HUES64 (cell line): ENCODE data around the gene DHDDS.

Experiments used
- H3K27ac ChIP-seq: 2 replicates; pipeline ENCODE4 v1.7.0; 2013; ENCODE audit warnings: low read depth, low read length, inconsistent platforms
- H3K27me3 ChIP-seq: 2 replicates; pipeline ENCODE4 v1.6.1; 2013; ENCODE audit warnings: mild to moderate bottlenecking, low read length; ENCODE audit not compliant: insufficient read depth
- H3K36me3 ChIP-seq: 2 replicates; pipeline ENCODE4 v1.6.1; 2013; ENCODE audit warnings: mild to moderate bottlenecking, low read length; ENCODE audit not compliant: insufficient read depth
- H3K4me1 ChIP-seq: 2 replicates; pipeline ENCODE4 v1.6.1; 2013; ENCODE audit warnings: mild to moderate bottlenecking, low read length, moderate library complexity; ENCODE audit not compliant: insufficient read depth
- H3K4me3 ChIP-seq: 2 replicates; pipeline ENCODE4 v1.5.1; 2013; ENCODE audit warnings: mild to moderate bottlenecking, low read length, moderate library complexity
- H3K9ac ChIP-seq: 2 replicates; pipeline ENCODE4 v1.6.1; 2013; ENCODE audit warnings: mild to moderate bottlenecking, low read depth, low read length
- H3K9me3 ChIP-seq: 2 replicates; pipeline ENCODE4 v1.6.1; 2013; ENCODE audit warnings: low read depth, low read length; ENCODE audit not compliant: insufficient read depth
- WGBS: fragments of 150-250, 120-280 bp; methylation state at CpG from one replicate; pipeline ENCODE4 v1.1.7; 2013; ENCODE audit warnings: missing lambda C conversion rate; 5-methylcytosine and 5-hydroxymethylcytosine counted together

The DHDDS gene

DNA sequence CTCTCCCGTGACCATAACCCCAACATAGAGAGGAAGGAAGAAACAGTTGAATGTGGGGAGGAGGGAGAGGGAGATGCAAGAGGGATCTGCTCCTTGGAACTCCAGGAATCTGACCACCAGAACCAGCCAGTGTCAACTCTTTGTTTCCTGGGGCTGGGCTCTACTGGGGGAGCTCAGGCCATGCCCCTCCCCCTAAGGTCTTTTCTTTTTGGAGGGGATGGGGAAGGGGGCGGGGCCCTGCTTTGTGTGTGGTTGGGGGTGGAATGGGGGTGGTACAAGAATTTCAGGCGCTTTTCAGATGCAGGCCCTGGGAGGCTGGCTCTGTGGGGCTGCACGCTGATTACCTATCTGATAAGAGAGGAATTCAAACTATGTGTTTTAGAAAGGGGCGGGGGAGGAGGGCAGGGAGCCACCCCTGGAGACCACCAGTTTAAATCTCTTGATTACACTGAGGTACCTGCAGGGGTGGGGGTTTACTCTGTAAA is 13.2 kb upstream of the DHDDS start:
- Histone ChIP-seq H3K27me3 (no peaks in the 10 kb centered on the region), H3K36me3 (peaks cover 79% of the 10 kb centered on the region), H3K27ac (peak overlapping the region; percentile 96), H3K4me1 (peaks cover 77% of the 10 kb centered on the region), H3K4me3 (peak overlapping the region; percentile 39), H3K9me3 (no peaks in the 10 kb centered on the region), H3K9ac (peak overlapping the region; percentile 82)
- WGBS: 2% methylated on average over 4 of the region's 5 CpGs

DNA sequence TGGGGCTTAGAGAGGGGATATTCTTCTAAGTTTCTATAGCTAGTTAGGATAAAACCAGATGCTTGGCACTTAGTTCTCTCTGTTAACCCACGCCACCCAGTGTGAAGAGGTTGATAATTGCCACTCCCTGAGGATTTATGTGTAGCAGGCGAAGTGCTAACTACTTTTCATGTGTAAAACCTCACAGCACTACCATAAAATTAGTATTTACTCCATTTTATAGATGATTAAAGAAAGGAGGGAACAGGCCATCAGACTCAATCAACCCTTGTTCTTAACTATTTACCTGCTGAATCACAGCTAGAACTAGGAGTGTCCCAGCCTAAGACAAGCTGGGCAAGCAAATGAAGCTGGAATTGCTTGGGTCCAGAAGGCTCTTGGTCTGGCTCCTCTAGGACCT is 12.6 kb upstream of the DHDDS start:
- H3K4me1 ChIP-seq: peaks cover 71% of the 10 kb centered on the region
- H3K9me3 ChIP-seq: no peaks in the 10 kb centered on the region
- 61% methylated on average over 2 of the region's 2 CpGs for WGBS
- peak overlapping the region; percentile 38 for H3K4me3 ChIP-seq
- no peaks in the 10 kb centered on the region for H3K27me3 ChIP-seq
- H3K9ac ChIP-seq: peak overlapping the region; percentile 65
- peak overlapping the region; percentile 91 for H3K27ac ChIP-seq
- H3K36me3 ChIP-seq: peaks cover 78% of the 10 kb centered on the region

DNA sequence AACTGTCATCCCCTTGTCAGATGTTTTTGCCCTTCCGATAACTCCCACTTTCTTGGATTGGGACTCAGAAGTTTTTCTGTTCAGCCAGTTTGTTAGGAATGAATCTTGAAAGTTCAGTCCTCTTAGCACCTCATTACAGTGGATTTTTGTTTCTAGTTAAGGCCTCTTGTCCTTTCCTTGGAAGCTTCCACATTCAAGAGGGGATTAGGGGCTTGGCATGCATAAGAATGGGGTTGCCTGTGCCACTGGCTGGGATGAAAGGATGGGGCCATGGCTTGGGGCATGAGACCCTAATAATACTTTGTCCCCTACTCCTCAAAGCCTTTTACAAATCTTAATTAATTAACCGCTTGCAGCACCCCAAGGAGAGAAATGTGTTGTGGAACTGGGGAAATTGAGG is 2.4 kb upstream of the DHDDS start:
- Histone ChIP-seq H3K4me1 (peaks cover 29% of the 10 kb centered on the region), H3K9me3 (no peaks in the 10 kb centered on the region), H3K9ac (peak overlapping the region; percentile 39), H3K27ac (peak overlapping the region; percentile 86), H3K36me3 (peaks cover 61% of the 10 kb centered on the region), H3K4me3 (no peak overlapping the region), H3K27me3 (no peaks in the 10 kb centered on the region)
- 72% methylated on average over 2 of the region's 2 CpGs for WGBS

DNA sequence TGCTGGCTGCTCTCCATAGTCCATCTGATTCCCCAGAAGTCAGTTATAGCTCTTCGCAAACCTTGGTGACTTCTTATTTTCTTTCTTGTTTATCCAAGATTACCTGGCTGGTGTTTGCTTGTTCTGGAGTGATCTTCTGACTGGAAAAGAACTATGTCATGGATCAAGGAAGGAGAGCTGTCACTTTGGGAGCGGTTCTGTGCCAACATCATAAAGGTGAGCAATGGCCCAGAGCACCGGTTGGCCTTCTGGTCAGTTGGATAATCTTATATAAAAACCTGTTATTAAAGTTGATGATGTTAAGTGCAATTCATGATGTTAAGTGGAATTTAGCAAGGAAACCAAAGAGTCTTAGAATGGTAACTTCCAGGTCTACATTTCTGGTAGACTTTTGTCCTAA is 672 bp downstream of the DHDDS start:
- Histone ChIP-seq H3K27me3 (no peaks in the 10 kb centered on the region), H3K36me3 (peaks cover 40% of the 10 kb centered on the region), H3K27ac (no peak overlapping the region; the same call in 1 of the 2 replicates), H3K4me3 (peak overlapping the region; percentile 83), H3K9me3 (no peaks in the 10 kb centered on the region), H3K9ac (peak overlapping the region; percentile 77), H3K4me1 (peaks cover 14% of the 10 kb centered on the region)
- 85% methylated on average over 3 of the region's 3 CpGs for WGBS

DNA sequence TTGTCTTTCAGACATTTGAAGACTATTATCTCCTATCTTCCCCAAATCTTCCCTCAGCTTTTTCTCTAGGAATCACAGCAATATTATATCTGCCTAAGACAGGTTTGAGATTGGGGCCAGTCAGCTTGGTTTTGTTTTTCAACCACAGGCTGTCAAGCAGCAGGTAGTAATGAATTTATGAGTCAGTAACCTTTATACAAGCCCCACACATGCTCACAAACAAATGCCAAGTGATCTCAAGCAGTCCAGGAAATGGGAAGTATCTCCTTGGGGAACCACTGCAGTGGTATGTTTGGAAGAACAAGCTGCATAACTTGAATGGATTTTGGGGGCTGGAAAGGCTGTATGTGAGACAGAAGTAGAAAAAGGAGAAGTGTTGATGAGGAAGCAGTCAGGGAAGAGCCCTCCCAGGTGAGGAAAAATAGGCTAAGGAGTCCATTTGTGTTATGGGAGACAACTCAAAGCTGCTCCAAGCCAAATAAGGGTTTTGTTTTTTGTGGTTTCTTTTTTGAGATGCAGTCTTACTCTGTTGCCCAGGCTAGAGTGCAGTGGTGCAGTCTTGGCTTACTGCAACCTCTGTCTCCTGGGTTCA is 2.1 kb downstream of the DHDDS start:
- H3K4me3 ChIP-seq: no peak overlapping the region
- H3K36me3 ChIP-seq: peaks cover 45% of the 10 kb centered on the region
- H3K9ac ChIP-seq: no peak overlapping the region

DNA sequence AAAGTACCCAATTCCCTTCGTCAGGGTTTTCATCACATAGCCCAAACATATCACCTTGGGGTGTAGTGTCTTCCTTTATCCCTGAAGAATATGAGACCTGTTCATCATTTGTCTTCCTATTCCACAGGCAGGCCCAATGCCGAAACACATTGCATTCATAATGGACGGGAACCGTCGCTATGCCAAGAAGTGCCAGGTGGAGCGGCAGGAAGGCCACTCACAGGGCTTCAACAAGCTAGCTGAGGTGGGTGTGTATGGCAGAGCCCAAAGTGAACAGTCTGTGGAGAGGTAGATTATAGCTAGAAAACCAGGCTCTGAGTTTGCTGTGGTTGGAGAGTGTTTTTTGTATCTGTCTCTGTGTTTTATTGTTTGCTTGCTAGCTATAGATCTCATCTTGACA is 5.9 kb downstream of the DHDDS start:
- Histone ChIP-seq H3K36me3 (peaks cover 66% of the 10 kb centered on the region), H3K27me3 (no peaks in the 10 kb centered on the region), H3K4me3 (no peak overlapping the region), H3K4me1 (peaks cover under 1% of the 10 kb centered on the region; the same call in 1 of the 2 replicates), H3K9ac (no peak overlapping the region), H3K9me3 (no peaks in the 10 kb centered on the region), H3K27ac (no peak overlapping the region)
- WGBS: 96% methylated on average over 6 of the region's 6 CpGs

More for the DNA sequence above, 2.1 kb downstream of the DHDDS start:
- Histone ChIP-seq H3K27me3 (no peaks in the 10 kb centered on the region), H3K27ac (no peak overlapping the region), H3K4me1 (peaks cover 14% of the 10 kb centered on the region), H3K9me3 (no peaks in the 10 kb centered on the region)

DNA sequence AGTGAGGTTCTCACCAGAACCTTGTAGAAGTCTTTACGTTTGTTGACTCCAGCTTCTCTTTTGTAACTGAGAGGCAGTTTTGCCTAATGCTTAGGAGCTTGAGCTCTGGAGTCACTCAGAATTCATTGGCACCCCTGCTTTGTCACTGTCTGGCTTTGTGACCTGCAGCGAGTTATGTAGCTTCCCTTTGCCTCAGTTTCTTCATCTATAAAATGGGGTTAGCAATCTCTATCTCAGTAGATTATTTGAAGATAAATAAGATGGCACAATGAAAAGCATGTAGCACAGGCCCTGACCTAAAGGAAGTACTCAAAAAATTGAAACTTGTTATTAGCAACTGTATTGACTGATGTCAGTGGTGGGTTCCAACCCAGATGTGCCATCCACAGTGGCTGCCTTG is 8.1 kb downstream of the DHDDS start:
- Histone ChIP-seq H3K4me3 (no peak overlapping the region), H3K27ac (no peak overlapping the region), H3K4me1 (no peaks in the 10 kb centered on the region), H3K9ac (no peak overlapping the region), H3K27me3 (no peaks in the 10 kb centered on the region), H3K36me3 (peaks cover 78% of the 10 kb centered on the region), H3K9me3 (no peaks in the 10 kb centered on the region)
- WGBS: 91% methylated on average over 2 of the region's 2 CpGs

DNA sequence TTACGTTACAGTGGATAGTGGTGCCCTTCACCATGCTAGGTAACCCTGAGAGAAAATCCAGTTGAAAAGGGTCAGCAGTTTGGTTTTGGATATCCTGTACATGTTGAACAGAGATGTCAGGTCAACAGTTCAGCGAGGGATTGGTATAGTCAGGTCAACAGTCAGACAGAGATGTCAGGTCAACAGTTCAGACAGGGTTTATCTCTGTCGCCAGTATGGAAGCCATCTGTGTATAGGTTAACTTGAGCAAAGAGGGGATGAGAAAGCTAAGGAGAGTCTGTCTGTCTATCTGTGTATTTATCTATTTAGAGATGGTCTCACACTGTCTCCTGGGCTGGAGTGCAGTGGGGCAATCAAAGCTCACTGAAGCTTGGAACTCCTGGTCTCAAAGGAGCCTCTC is 17.7 kb downstream of the DHDDS start:
- Histone ChIP-seq H3K27me3 (no peaks in the 10 kb centered on the region), H3K4me1 (no peaks in the 10 kb centered on the region), H3K36me3 (peaks cover 68% of the 10 kb centered on the region), H3K27ac (no peak overlapping the region), H3K9ac (no peak overlapping the region), H3K4me3 (no peak overlapping the region), H3K9me3 (no peaks in the 10 kb centered on the region)
- WGBS: 92% methylated on average over 3 of the region's 3 CpGs

DNA sequence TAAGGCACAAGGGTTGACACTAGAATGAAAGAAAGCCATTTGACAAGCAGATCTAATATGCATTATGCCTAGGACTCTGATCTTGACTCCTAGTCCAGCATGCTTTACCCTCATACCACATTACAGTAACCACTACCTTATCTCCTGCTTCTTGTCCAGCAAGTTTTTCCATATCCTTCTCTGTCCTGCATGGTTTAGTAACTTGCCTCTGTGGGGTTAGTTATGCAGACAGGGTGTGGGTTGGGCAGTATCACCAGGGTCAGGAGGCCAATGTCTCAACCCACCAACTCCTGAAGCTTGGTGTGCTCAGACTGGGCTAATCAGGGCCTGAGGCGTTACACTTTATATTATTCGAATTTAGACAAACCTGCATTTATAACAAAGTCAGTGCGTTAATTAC is 18.8 kb downstream of the DHDDS start:
- H3K27ac ChIP-seq: no peak overlapping the region
- H3K27me3 ChIP-seq: no peaks in the 10 kb centered on the region
- WGBS: 99% methylated on average over 3 of the region's 3 CpGs
- no peak overlapping the region for H3K9ac ChIP-seq
- H3K4me1 ChIP-seq: no peaks in the 10 kb centered on the region
- H3K4me3 ChIP-seq: no peak overlapping the region
- H3K9me3 ChIP-seq: no peaks in the 10 kb centered on the region
- peaks cover 69% of the 10 kb centered on the region for H3K36me3 ChIP-seq

DNA sequence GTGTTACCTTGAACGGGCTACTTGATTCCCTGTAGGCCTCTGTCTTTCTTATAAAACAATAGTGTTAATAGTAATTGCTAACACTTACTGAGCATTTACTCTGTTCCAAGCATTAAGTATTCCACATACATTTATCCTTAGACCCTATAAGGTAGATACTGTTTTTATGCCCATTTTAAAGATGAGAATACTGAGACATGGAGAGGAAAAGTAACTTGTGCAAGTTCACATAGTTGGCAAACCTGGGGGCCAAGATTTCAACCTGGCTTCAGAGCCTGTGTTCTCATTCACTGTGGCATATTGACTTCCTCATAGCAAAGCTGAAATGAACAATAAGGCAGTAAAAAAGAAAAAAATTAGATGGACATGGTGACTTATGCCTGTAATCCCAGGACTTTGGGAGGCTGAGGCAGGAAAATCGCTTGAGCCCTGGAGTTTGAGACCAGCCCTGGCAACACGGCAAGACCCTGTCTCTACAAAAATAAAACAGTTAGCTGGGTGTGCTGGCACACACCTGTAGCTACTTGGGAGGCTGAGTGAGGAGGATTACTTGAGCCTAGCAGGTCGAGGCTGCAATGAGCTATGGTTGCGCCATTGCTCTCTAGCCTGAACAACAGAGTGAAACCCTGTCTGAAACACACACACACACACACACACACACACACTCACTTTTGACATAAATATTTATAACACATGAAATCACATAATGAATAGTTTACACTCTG is 20.5 kb downstream of the DHDDS start:
- H3K4me1 ChIP-seq: no peaks in the 10 kb centered on the region
- H3K9ac ChIP-seq: no peak overlapping the region
- no peaks in the 10 kb centered on the region for H3K27me3 ChIP-seq
- no peak overlapping the region for H3K27ac ChIP-seq
- peaks cover 63% of the 10 kb centered on the region for H3K36me3 ChIP-seq
- no peak overlapping the region for H3K4me3 ChIP-seq
- 96% methylated on average over 5 of the region's 5 CpGs for WGBS
- no peaks in the 10 kb centered on the region for H3K9me3 ChIP-seq

DNA sequence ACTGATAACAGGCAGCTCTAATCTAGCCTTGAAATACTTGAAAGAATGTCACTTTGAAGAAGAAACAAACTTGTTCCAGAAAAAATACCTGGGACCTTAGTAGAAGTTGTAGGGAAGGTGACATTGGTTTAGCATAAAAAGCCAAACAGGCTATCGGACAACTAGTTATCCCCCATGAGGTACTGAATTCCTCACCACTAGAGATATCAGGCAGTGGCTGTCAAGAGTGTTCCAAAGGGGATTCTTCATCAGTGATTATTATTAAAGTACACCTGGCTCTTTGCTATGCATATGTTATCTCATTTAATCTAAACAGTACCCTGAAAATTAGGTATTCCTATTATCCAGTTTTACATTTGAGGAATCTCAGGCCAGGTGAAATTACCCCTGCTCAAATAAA is 27.0 kb downstream of the DHDDS start:
- WGBS: 82% methylated on average over 1 of the region's 1 CpG

More for the DNA sequence above, 27.0 kb downstream of the DHDDS start:
- H3K9ac ChIP-seq: no peak overlapping the region
- H3K27me3 ChIP-seq: no peaks in the 10 kb centered on the region
- H3K36me3 ChIP-seq: peaks cover 69% of the 10 kb centered on the region
- H3K4me3 ChIP-seq: no peak overlapping the region
- H3K27ac ChIP-seq: no peak overlapping the region
- no peaks in the 10 kb centered on the region for H3K4me1 ChIP-seq
- H3K9me3 ChIP-seq: no peaks in the 10 kb centered on the region
